Fibroblast of pulmonary artery (primary cell): ENCODE measurements around the gene C1orf52.

Experiments used
- DNase-seq: peaks from one replicate; pipeline ENCODE4 v3.0.0-alpha.2; 2010; ENCODE audit warnings: low read depth
- H3K4me3 ChIP-seq: replicated peaks from 2 replicates; pipeline ENCODE4 v1.5.1; 2011; ENCODE audit warnings: low read depth, mild to moderate bottlenecking, control low read depth, low read length, moderate library complexity
- CTCF ChIP-seq: IDR thresholded peaks from 2 replicates; pipeline ENCODE4 v1.5.1; 2011; ENCODE audit warnings: mild to moderate bottlenecking, control low read depth, low read length, inconsistent platforms; ENCODE audit errors: missing control alignments

The C1orf52 gene

GRCh38 chr1:85289207-85289847 is 29.9 kb upstream of the C1orf52 start:
- DNase-seq: peak; percentile 79
- H3K4me3 ChIP-seq: no peak overlapping the region
- TF ChIP-seq CTCF: no peak

GRCh38 chr1:85284202-85284601 is 24.7 kb upstream of the C1orf52 start:
- no peak for TF ChIP-seq CTCF
- no peak for DNase-seq
- H3K4me3 ChIP-seq: no peak overlapping the region

- no peak overlapping the region for H3K4me3 ChIP-seq
Observed at GRCh38 chr1:85283475-85284199, 24.2 kb upstream of the C1orf52 start.

GRCh38 chr1:85282424-85282823 is 23.0 kb upstream of the C1orf52 start:
- TF ChIP-seq CTCF: peak; percentile 10

More at GRCh38 chr1:85283475-85284199, 24.2 kb upstream of the C1orf52 start:
- DNase-seq: no peak
- TF ChIP-seq CTCF: no peak

GRCh38 chr1:85280636-85281035 is 21.2 kb upstream of the C1orf52 start:
- DNase-seq: no peak
- TF ChIP-seq CTCF: no peak
- H3K4me3 ChIP-seq: no peak overlapping the region

More at GRCh38 chr1:85282424-85282823, 23.0 kb upstream of the C1orf52 start:
- no peak for DNase-seq
- no peak overlapping the region for H3K4me3 ChIP-seq

- peak overlapping the region; percentile 40 for H3K4me3 ChIP-seq
- no peak for TF ChIP-seq CTCF
- no peak for DNase-seq
Observed at GRCh38 chr1:85279458-85280080, 20.1 kb upstream of the C1orf52 start.
